ENCODE results near the gene LY6G6F. TPM values are rescaled to one million over a fixed set of nuclear protein-coding genes. Genes with fewer than 3 reads are reported as not detected.
A peak's percentile ranks its signal among the peaks of the same experiment; 100 is the strongest.

LY6G6F gene, protein sequence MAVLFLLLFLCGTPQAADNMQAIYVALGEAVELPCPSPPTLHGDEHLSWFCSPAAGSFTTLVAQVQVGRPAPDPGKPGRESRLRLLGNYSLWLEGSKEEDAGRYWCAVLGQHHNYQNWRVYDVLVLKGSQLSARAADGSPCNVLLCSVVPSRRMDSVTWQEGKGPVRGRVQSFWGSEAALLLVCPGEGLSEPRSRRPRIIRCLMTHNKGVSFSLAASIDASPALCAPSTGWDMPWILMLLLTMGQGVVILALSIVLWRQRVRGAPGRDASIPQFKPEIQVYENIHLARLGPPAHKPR
- total RNA-seq (2014; rRNA removed; shearing (Covaris generic)) (not detected in 2 replicates), polyA plus RNA-seq (2016; fragmentation: Nextera tagmentation; extraction: Ambion mirVana) (not detected in 2 replicates)

- Histone ChIP-seq H3K4me1 (ENCODE audit: insufficient read depth) (peaks cover 6% of the 10 kb centered on the region), H4K20me1 (ENCODE audit: insufficient read depth) (no peaks in the 10 kb centered on the region), H3K36me3 (ENCODE audit: low read depth) (no peaks in the 10 kb centered on the region), H2AFZ (no peak within 1 kb of the TSS), H3K4me2 (ENCODE audit: unreplicated experiment) (no peak within 1 kb of the TSS), H3K9me2 (ENCODE audit: insufficient read depth) (no peaks in the 10 kb centered on the region), H3K9me3 (ENCODE audit: low read depth) (no peaks in the 10 kb centered on the region), H3K4me3 (no peak within 1 kb of the TSS), H3K27me3 (replicated peaks; ENCODE audit: insufficient read depth) (no peaks in the 10 kb centered on the region), H3K27ac (no peak within 1 kb of the TSS), H3K9ac (no peak within 1 kb of the TSS), H3F3A (ENCODE audit: insufficient read depth) (no peaks in the 10 kb centered on the region), H3K79me2 (ENCODE audit: insufficient read depth) (peaks cover 12% of the 10 kb centered on the region)
- no peak for DNase-seq
- in situ Hi-C loops (cut with MboI): no loop called here
- TF ChIP-seq EZH2 (IDR thresholded peaks at IDR 0.05; ENCODE audit: insufficient read depth, poor library complexity, severe bottlenecking): no peak
- TF ChIP-seq EZH2phosphoT487 (IDR thresholded peaks at IDR 0.05; ENCODE audit: insufficient read depth, low read depth): no peak
- WGBS, 2 experiments (ENCODE audit: low coverage in 1 of 2, low lambda C conversion rate in 2 of 2, missing lambda C conversion rate in 2 of 2): 23 to 38% methylated on average over 3 of the region's 3 CpGs
These were observed at the start of gene LY6G6F for GRCh38 chr6:31706599-31706998. Gene LY6G6F (plus strand): TSS chr6:31706866. CDS start chr6:31706907, 41 bp downstream.

- H2AFZ ChIP-seq: no peak overlapping the region
- H3F3A ChIP-seq (ENCODE audit: insufficient read depth): peaks cover 20% of the 10 kb centered on the region
- H3K36me3 ChIP-seq (ENCODE audit: low read depth): no peaks in the 10 kb centered on the region
- 0 out of 2 replicates have a peak overlapping the region, but pooled peaks have one; percentile 12 for H3K4me3 ChIP-seq
- no peaks in the 10 kb centered on the region for H4K20me1 ChIP-seq (ENCODE audit: insufficient read depth)
- H3K79me2 ChIP-seq (ENCODE audit: insufficient read depth): peaks cover 92% of the 10 kb centered on the region
- TF ChIP-seq EZH2 (IDR thresholded peaks at IDR 0.05; ENCODE audit: insufficient read depth, poor library complexity, severe bottlenecking): no peak
- no peak overlapping the region for H3K4me2 ChIP-seq (ENCODE audit: unreplicated experiment)
- no peaks in the 10 kb centered on the region for H3K27me3 ChIP-seq (replicated peaks; ENCODE audit: insufficient read depth)
- peaks cover 21% of the 10 kb centered on the region for H3K4me1 ChIP-seq (ENCODE audit: insufficient read depth)
- peak; percentile 44 for DNase-seq
- 54 to 63% methylated on average over 6 of the region's 6 CpGs for WGBS, 2 experiments (ENCODE audit: low coverage in 1 of 2, low lambda C conversion rate in 2 of 2, missing lambda C conversion rate in 2 of 2)
- H3K27ac ChIP-seq: no peak overlapping the region
- no peaks in the 10 kb centered on the region for H3K9me3 ChIP-seq (ENCODE audit: low read depth)
- no peak overlapping the region for H3K9ac ChIP-seq
- no peaks in the 10 kb centered on the region for H3K9me2 ChIP-seq (ENCODE audit: insufficient read depth)
- in situ Hi-C loops (cut with MboI): no loop called here
These were observed 49.1 kb upstream of the LY6G6F start for GRCh38 chr6:31657406-31658157.

DNA sequence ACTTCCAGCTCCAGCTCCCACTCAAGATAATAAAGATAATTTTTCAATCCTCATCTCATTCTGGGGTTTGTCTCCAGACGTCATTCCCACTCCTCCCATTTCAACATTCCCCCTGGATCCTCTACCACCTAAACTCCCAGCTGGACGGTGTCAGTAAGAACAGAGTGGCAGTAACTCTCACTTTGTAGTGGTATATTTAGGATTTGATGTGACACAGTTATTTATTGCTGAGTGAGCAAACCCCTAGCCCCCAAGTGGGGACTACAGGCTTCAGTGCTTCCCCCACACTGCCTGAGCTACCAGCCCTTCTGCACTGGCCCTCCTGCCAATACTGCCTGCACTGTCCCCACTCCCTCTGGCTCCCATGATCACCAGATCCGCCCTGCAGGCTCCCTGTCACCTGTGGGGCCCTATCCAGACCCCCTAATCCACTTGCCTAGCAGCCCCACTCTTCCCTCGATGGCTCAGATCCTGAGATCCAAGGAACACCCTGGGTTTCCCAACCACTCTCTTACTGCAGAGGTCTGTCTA is 48.4 kb upstream of the LY6G6F start:
- H3K36me3 ChIP-seq (ENCODE audit: low read depth): no peaks in the 10 kb centered on the region
- no peak overlapping the region for H2AFZ ChIP-seq
- peaks cover 97% of the 10 kb centered on the region for H3K79me2 ChIP-seq (ENCODE audit: insufficient read depth)
- no peaks in the 10 kb centered on the region for H3K9me3 ChIP-seq (ENCODE audit: low read depth)
- no peaks in the 10 kb centered on the region for H3K27me3 ChIP-seq (replicated peaks; ENCODE audit: insufficient read depth)
- 68 to 69% methylated on average over 4 of the region's 4 CpGs for WGBS, 2 experiments (ENCODE audit: low coverage in 1 of 2, low lambda C conversion rate in 2 of 2, missing lambda C conversion rate in 2 of 2)
- H3K4me1 ChIP-seq (ENCODE audit: insufficient read depth): peaks cover 23% of the 10 kb centered on the region
- H3F3A ChIP-seq (ENCODE audit: insufficient read depth): peaks cover 20% of the 10 kb centered on the region
- TF ChIP-seq EZH2phosphoT487 (IDR thresholded peaks at IDR 0.05; ENCODE audit: insufficient read depth, low read depth): no peak
- TF ChIP-seq EZH2 (IDR thresholded peaks at IDR 0.05; ENCODE audit: insufficient read depth, poor library complexity, severe bottlenecking): no peak
- no peak overlapping the region for H3K27ac ChIP-seq
- H3K4me3 ChIP-seq: peak overlapping the region; percentile 91; the same call in 1 of the 2 replicates
- in situ Hi-C loops (cut with MboI): no loop called here
- no peak for DNase-seq
- H3K9me2 ChIP-seq (ENCODE audit: insufficient read depth): no peaks in the 10 kb centered on the region
- no peak overlapping the region for H3K4me2 ChIP-seq (ENCODE audit: unreplicated experiment)
- H3K9ac ChIP-seq: 0 out of 2 replicates have a peak overlapping the region, but pooled peaks have one; percentile 12
- H4K20me1 ChIP-seq (ENCODE audit: insufficient read depth): no peaks in the 10 kb centered on the region

DNA sequence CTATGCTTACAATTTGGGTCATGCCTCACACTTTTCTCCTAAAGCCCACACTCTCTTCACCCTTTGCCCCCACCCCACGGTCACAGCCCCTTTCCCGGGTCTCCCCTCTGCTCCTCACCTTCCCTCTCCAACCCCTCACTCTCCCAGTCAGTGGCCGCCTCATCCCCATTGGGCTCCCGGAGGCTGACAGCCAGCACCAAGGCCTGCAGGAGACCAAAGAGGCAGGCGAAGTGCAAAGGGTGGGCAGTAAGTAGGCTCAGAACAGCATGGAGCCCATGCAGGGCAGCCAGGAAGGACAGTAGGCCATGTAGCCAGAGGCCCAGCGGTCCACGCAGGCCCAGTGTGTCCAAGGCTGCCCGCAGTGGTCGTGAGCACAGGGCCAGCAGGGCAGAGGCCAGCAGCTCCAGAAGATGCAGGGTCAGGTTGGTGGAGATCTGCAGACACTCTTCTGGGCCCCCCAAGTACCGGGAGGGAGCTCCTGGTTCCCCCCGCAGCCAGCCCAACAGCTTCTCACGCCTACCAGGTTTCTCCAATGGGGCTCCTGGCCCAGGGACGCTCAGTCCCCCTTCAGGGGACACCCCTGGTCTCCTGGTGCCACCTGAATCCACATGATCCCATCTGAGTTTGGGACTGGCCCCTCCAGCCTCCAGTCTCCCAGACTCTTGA is 47.5 kb upstream of the LY6G6F start:
- H3K79me2 ChIP-seq (ENCODE audit: insufficient read depth): peaks cover 97% of the 10 kb centered on the region
- H3K9me3 ChIP-seq (ENCODE audit: low read depth): no peaks in the 10 kb centered on the region
- 88 to 96% methylated on average over 10 to 13 of the region's 13 CpGs for WGBS, 2 experiments (ENCODE audit: low coverage in 1 of 2, low lambda C conversion rate in 2 of 2, missing lambda C conversion rate in 2 of 2)

More for the DNA sequence above, 47.5 kb upstream of the LY6G6F start:
- Histone ChIP-seq H4K20me1 (ENCODE audit: insufficient read depth) (no peaks in the 10 kb centered on the region), H3F3A (ENCODE audit: insufficient read depth) (peaks cover 21% of the 10 kb centered on the region), H3K4me2 (ENCODE audit: unreplicated experiment) (peak overlapping the region; percentile 97), H3K36me3 (ENCODE audit: low read depth) (no peaks in the 10 kb centered on the region), H3K9ac (peak overlapping the region; percentile 88; the same call in 1 of the 2 replicates), H3K27me3 (replicated peaks; ENCODE audit: insufficient read depth) (no peaks in the 10 kb centered on the region), H3K4me1 (ENCODE audit: insufficient read depth) (peaks cover 24% of the 10 kb centered on the region), H3K9me2 (ENCODE audit: insufficient read depth) (no peaks in the 10 kb centered on the region), H3K27ac (no peak overlapping the region), H3K4me3 (peak overlapping the region; percentile 91), H2AFZ (no peak overlapping the region)
- no peak for TF ChIP-seq EZH2phosphoT487 (IDR thresholded peaks at IDR 0.05; ENCODE audit: insufficient read depth, low read depth)
- TF ChIP-seq EZH2 (IDR thresholded peaks at IDR 0.05; ENCODE audit: insufficient read depth, poor library complexity, severe bottlenecking): no peak
- DNase-seq: no peak
- in situ Hi-C loops (cut with MboI): no loop called here
